Parathyroid adenoma (tissue), 2 donors: ENCODE measurements around the gene DENND5A.

Experiments
- H2AFZ ChIP-seq: fragments of 300-600 bp; sonication (generic); one replicate; pipeline ENCODE4 v1.7.0; 2017; ENCODE audit warnings: antibody characterized with exemption, mild to moderate bottlenecking
- H3K27ac ChIP-seq: fragments of 300-600 bp; sonication (generic); one replicate; pipeline ENCODE4 v1.7.0; 2017
- H3K27me3 ChIP-seq: fragments of 300-600 bp; sonication (generic); one replicate; pipeline ENCODE4 v1.7.0; 2017; ENCODE audit warnings: low read length; ENCODE audit not compliant: control insufficient read depth, insufficient read depth
- H3K36me3 ChIP-seq: fragments of 300-600 bp; sonication (generic); one replicate; pipeline ENCODE4 v1.7.0; 2017; ENCODE audit warnings: low read length; ENCODE audit not compliant: control insufficient read depth, insufficient read depth
- H3K4me1 ChIP-seq: fragments of 300-600 bp; sonication (generic); one replicate; pipeline ENCODE4 v1.7.0; 2017; ENCODE audit warnings: control low read depth
- H3K4me2 ChIP-seq: fragments of 300-600 bp; sonication (generic); one replicate; pipeline ENCODE4 v1.7.0; 2017; ENCODE audit warnings: low read length
- H3K4me3 ChIP-seq: fragments of 300-600 bp; sonication (generic); one replicate; pipeline ENCODE4 v1.7.0; 2017; ENCODE audit warnings: low read depth, low read length
- H3K79me2 ChIP-seq: fragments of 300-600 bp; sonication (generic); one replicate; pipeline ENCODE4 v1.7.0; 2017; ENCODE audit warnings: control low read depth
- H3K9ac ChIP-seq: fragments of 300-600 bp; sonication (generic); one replicate; pipeline ENCODE4 v1.7.0; 2017; ENCODE audit warnings: mild to moderate bottlenecking
- H3K9me3 ChIP-seq: fragments of 300-600 bp; sonication (generic); one replicate; pipeline ENCODE4 v1.7.0; 2017; ENCODE audit warnings: low read length; ENCODE audit not compliant: control insufficient read depth
- CTCF ChIP-seq: fragments of 300-600 bp; sonication (generic); IDR thresholded peaks from one replicate; pipeline ENCODE4 v1.7.0; 2017; ENCODE audit warnings: antibody characterized with exemption, mild to moderate bottlenecking
- donor health status: primary hyperparathyroidism.

DENND5A gene

GRCh38 chr11:9254416-9254815, 10.7 kb downstream of the DENND5A start:
- Histone ChIP-seq H3K9ac (no peak overlapping the region), H2AFZ (no peak overlapping the region), H3K4me3 (no peak overlapping the region), H3K27ac (no peak overlapping the region), H3K9me3 (no peaks in the 10 kb centered on the region), H3K27me3 (no peaks in the 10 kb centered on the region), H3K79me2 (peaks cover 6% of the 10 kb centered on the region), H3K36me3 (no peaks in the 10 kb centered on the region), H3K4me2 (no peak overlapping the region), H3K4me1 (no peaks in the 10 kb centered on the region)
- TF ChIP-seq CTCF = no peak

- H3K27me3 ChIP-seq = no peaks in the 10 kb centered on the region
- peaks cover 9% of the 10 kb centered on the region for H3K79me2 ChIP-seq
- H3K4me3 ChIP-seq = no peak overlapping the region
- H2AFZ ChIP-seq = no peak overlapping the region
- no peak overlapping the region for H3K4me2 ChIP-seq
- H3K9me3 ChIP-seq = no peaks in the 10 kb centered on the region
- H3K4me1 ChIP-seq = no peaks in the 10 kb centered on the region
- no peak overlapping the region for H3K9ac ChIP-seq
- no peak for TF ChIP-seq CTCF
- H3K27ac ChIP-seq = peak overlapping the region; percentile 19
- no peaks in the 10 kb centered on the region for H3K36me3 ChIP-seq
These were observed 12.1 kb downstream of the DENND5A start for GRCh38 chr11:9253086-9253485.

GRCh38 chr11:9251311-9251710, 13.8 kb downstream of the DENND5A start:
- no peaks in the 10 kb centered on the region for H3K4me1 ChIP-seq
- H3K36me3 ChIP-seq = no peaks in the 10 kb centered on the region
- H3K9ac ChIP-seq = no peak overlapping the region
- no peaks in the 10 kb centered on the region for H3K27me3 ChIP-seq
- H3K4me3 ChIP-seq = no peak overlapping the region
- no peak overlapping the region for H3K27ac ChIP-seq
- no peak overlapping the region for H2AFZ ChIP-seq
- H3K4me2 ChIP-seq = no peak overlapping the region
- peaks cover 11% of the 10 kb centered on the region for H3K79me2 ChIP-seq
- H3K9me3 ChIP-seq = no peaks in the 10 kb centered on the region
- TF ChIP-seq CTCF = no peak

- Histone ChIP-seq H3K79me2 (peaks cover 12% of the 10 kb centered on the region), H3K27me3 (no peaks in the 10 kb centered on the region), H3K9me3 (no peaks in the 10 kb centered on the region), H3K4me1 (no peaks in the 10 kb centered on the region), H2AFZ (no peak overlapping the region), H3K27ac (no peak overlapping the region), H3K4me3 (no peak overlapping the region), H3K9ac (no peak overlapping the region), H3K36me3 (no peaks in the 10 kb centered on the region), H3K4me2 (no peak overlapping the region)
- no peak for TF ChIP-seq CTCF
These were observed 15.0 kb downstream of the DENND5A start for GRCh38 chr11:9250139-9250582.

GRCh38 chr11:9249252-9249651, 15.9 kb downstream of the DENND5A start:
- H3K4me2 ChIP-seq = no peak overlapping the region
- no peaks in the 10 kb centered on the region for H3K27me3 ChIP-seq
- no peak overlapping the region for H3K9ac ChIP-seq
- no peaks in the 10 kb centered on the region for H3K36me3 ChIP-seq
- no peaks in the 10 kb centered on the region for H3K4me1 ChIP-seq
- no peak for TF ChIP-seq CTCF
- H2AFZ ChIP-seq = no peak overlapping the region
- H3K79me2 ChIP-seq = peaks cover 16% of the 10 kb centered on the region
- no peaks in the 10 kb centered on the region for H3K9me3 ChIP-seq
- no peak overlapping the region for H3K27ac ChIP-seq
- H3K4me3 ChIP-seq = no peak overlapping the region
